NCI-H526 treated with DMSO at 0.1 percent for 48 hours (cell line): ENCODE measurements around the gene RTEL1.
"Not testable (repeated sequence)": the region's sequence is repeated elsewhere in the genome, so short reads cannot be mapped to it uniquely, and the experiment has no call there.

Experiments
- DNase-seq: peaks from one replicate; lab custom pipeline; 2025; lab: John Stamatoyannopoulos, UW

The RTEL1 gene

GRCh38 chr20:63657937-63658748, at the start of gene RTEL1:
Gene RTEL1, plus strand, starts transcription at chr20:63658312. Its CDS starts 1,091 bp downstream, at chr20:63659403.
- peak; percentile 95 for DNase-seq

GRCh38 chr20:63610581-63611435, 47.3 kb upstream of the RTEL1 start:
- DNase-seq = no peak

- DNase-seq = no peak
These were observed 46.5 kb upstream of the RTEL1 start for GRCh38 chr20:63611646-63612045.

- no peak for DNase-seq
These were observed 45.7 kb upstream of the RTEL1 start for GRCh38 chr20:63612276-63612931.

GRCh38 chr20:63613863-63614594, 44.1 kb upstream of the RTEL1 start:
- not testable (repeated sequence) for DNase-seq

- no peak for DNase-seq
These were observed 40.8 kb upstream of the RTEL1 start for GRCh38 chr20:63617092-63617875.

GRCh38 chr20:63617876-63618265, 40.2 kb upstream of the RTEL1 start:
- no peak for DNase-seq

GRCh38 chr20:63618291-63618980, 39.7 kb upstream of the RTEL1 start:
- DNase-seq = no peak

- DNase-seq = no peak
These were observed 39.0 kb upstream of the RTEL1 start for GRCh38 chr20:63619086-63619485.

GRCh38 chr20:63619505-63619904, 38.6 kb upstream of the RTEL1 start:
- DNase-seq = no peak

- DNase-seq = no peak
These were observed 37.1 kb upstream of the RTEL1 start for GRCh38 chr20:63620991-63621390.

GRCh38 chr20:63622096-63622495, 36.0 kb upstream of the RTEL1 start:
- DNase-seq = no peak

- DNase-seq = no peak
These were observed 35.4 kb upstream of the RTEL1 start for GRCh38 chr20:63622732-63623131.

- no peak for DNase-seq
These were observed 33.6 kb upstream of the RTEL1 start for GRCh38 chr20:63624486-63624885.

- DNase-seq = no peak
These were observed 32.2 kb upstream of the RTEL1 start for GRCh38 chr20:63625771-63626423.

GRCh38 chr20:63626424-63627128, 31.5 kb upstream of the RTEL1 start, which contains the start of gene GMEB2:
Gene GMEB2, minus strand, starts transcription at chr20:63627101. Its CDS starts 7,704 bp downstream, at chr20:63619397.
- DNase-seq = peak; percentile 91

GRCh38 chr20:63627129-63627750, 30.9 kb upstream of the RTEL1 start:
- DNase-seq = peak; percentile 91

GRCh38 chr20:63627751-63628245, 30.3 kb upstream of the RTEL1 start:
- no peak for DNase-seq
